ENCODE results near the gene NPAP1.
"Not testable (repeated sequence)": the region's sequence is repeated elsewhere in the genome, so short reads cannot be mapped to it uniquely, and the experiment has no call there.

- TF ChIP-seq YY1 (IDR thresholded peaks at IDR 0.05; ENCODE audit: insufficient read depth, insufficient read length); SUZ12 (IDR thresholded peaks at IDR 0.05; ENCODE audit: extremely low read depth, insufficient read depth, insufficient read length); ZNF274 (IDR thresholded peaks at IDR 0.05; ENCODE audit: low read depth, low read length): not testable (repeated sequence)
Measured at GRCh38 chr15:24682905-24683304, 7.3 kb downstream of the NPAP1 start.
